ENCODE measurements around the gene MAGEB17.

Gene MAGEB17

DNA sequence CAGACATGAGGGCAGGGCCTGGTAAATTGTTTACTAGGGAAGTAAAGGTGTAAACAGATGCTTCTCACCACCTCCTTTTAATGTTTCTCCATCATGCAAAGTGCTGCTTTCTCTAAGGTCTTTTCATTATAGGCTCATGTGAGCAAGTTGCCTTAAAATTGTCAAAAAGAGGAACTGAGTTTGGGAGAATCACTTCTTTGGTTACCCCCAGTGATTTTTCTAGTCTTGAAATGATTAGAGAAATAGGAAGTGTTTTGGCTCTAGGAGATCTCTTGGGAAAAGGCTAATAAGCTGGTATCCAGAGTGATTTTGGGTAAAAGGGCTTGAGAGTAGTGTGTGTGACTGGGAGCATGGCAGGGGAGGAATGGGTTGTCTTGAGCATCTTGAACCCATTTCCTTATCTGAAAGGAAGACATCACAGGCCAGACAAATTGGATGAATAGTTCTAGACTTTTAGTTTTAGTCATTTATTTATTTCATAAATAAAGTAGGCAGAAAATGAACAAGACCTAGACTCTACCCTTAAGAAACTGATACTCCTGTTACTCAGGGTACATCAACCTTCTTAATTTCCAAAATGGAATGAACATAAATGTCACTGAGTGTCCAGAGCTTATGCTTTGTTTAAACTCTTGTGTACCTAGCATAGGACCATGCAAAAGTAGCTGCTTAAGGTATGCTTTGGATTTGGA, 29.7 kb upstream of the MAGEB17 start:
- TF ChIP-seq SPI1 (IDR thresholded peaks at IDR 0.05; ENCODE audit: borderline replicate concordance, low read depth) = peak; percentile 82
- TF ChIP-seq CTCF (IDR thresholded peaks at IDR 0.05; ENCODE audit: insufficient read depth, low read length) = no peak
- H3K27me3 ChIP-seq (ENCODE audit: insufficient read depth, poor library complexity, severe bottlenecking) = peaks cover 3% of the 10 kb centered on the region
- no peak overlapping the region for H3K4me3 ChIP-seq (replicated peaks; ENCODE audit: insufficient read depth, low read length)
- no peak overlapping the region for H3K27ac ChIP-seq (replicated peaks)
- no peak for DNase-seq (ENCODE audit: low read depth in 1 of 2, low spot score in 1 of 2)

GRCh38 chrX:16138108-16138427, 29.2 kb upstream of the MAGEB17 start:
- TF ChIP-seq GABPA (IDR thresholded peaks at IDR 0.05; ENCODE audit: low read depth) = no peak
- TF ChIP-seq CTCF (IDR thresholded peaks at IDR 0.05; ENCODE audit: insufficient read depth, low read length) = peak; percentile 7
- Histone ChIP-seq H3K4me3 (replicated peaks; ENCODE audit: insufficient read depth, low read length) (no peak overlapping the region), H3K27ac (replicated peaks) (no peak overlapping the region), H3K27me3 (ENCODE audit: insufficient read depth, poor library complexity, severe bottlenecking) (peaks cover 3% of the 10 kb centered on the region)
- peak in 1 of 2 experiments; percentile 24 for DNase-seq (ENCODE audit: low read depth in 1 of 2, low spot score in 1 of 2)

GRCh38 chrX:16140448-16140847, 26.8 kb upstream of the MAGEB17 start:
- TF ChIP-seq, protein P1, sequence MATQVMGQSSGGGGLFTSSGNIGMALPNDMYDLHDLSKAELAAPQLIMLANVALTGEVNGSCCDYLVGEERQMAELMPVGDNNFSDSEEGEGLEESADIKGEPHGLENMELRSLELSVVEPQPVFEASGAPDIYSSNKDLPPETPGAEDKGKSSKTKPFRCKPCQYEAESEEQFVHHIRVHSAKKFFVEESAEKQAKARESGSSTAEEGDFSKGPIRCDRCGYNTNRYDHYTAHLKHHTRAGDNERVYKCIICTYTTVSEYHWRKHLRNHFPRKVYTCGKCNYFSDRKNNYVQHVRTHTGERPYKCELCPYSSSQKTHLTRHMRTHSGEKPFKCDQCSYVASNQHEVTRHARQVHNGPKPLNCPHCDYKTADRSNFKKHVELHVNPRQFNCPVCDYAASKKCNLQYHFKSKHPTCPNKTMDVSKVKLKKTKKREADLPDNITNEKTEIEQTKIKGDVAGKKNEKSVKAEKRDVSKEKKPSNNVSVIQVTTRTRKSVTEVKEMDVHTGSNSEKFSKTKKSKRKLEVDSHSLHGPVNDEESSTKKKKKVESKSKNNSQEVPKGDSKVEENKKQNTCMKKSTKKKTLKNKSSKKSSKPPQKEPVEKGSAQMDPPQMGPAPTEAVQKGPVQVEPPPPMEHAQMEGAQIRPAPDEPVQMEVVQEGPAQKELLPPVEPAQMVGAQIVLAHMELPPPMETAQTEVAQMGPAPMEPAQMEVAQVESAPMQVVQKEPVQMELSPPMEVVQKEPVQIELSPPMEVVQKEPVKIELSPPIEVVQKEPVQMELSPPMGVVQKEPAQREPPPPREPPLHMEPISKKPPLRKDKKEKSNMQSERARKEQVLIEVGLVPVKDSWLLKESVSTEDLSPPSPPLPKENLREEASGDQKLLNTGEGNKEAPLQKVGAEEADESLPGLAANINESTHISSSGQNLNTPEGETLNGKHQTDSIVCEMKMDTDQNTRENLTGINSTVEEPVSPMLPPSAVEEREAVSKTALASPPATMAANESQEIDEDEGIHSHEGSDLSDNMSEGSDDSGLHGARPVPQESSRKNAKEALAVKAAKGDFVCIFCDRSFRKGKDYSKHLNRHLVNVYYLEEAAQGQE (IDR thresholded peaks at IDR 0.05; ENCODE audit: insufficient replicate concordance, low read depth) = no peak
- no peak for TF ChIP-seq SPI1 (IDR thresholded peaks at IDR 0.05; ENCODE audit: borderline replicate concordance, low read depth)
- no peak for TF ChIP-seq CTCF (IDR thresholded peaks at IDR 0.05; ENCODE audit: insufficient read depth, low read length)
- no peak for TF ChIP-seq GABPA (IDR thresholded peaks at IDR 0.05; ENCODE audit: low read depth)
- TF ChIP-seq POLR2AphosphoS5 (IDR thresholded peaks at IDR 0.05; ENCODE audit: low read depth) = no peak
- Histone ChIP-seq H3K4me3 (replicated peaks; ENCODE audit: insufficient read depth, low read length) (no peak overlapping the region), H3K27me3 (ENCODE audit: insufficient read depth, poor library complexity, severe bottlenecking) (peaks cover 4% of the 10 kb centered on the region), H3K27ac (replicated peaks) (no peak overlapping the region)
- no peak for DNase-seq (ENCODE audit: low read depth in 1 of 2, low spot score in 1 of 2)

GRCh38 chrX:16140983-16141382, 26.3 kb upstream of the MAGEB17 start:
- no peak overlapping the region for H3K27ac ChIP-seq (replicated peaks)
- no peak for DNase-seq (ENCODE audit: low read depth in 1 of 2, low spot score in 1 of 2)
- peaks cover 4% of the 10 kb centered on the region for H3K27me3 ChIP-seq (ENCODE audit: insufficient read depth, poor library complexity, severe bottlenecking)
- no peak for TF ChIP-seq POLR2AphosphoS5 (IDR thresholded peaks at IDR 0.05; ENCODE audit: low read depth)
- no peak for TF ChIP-seq SPI1 (IDR thresholded peaks at IDR 0.05; ENCODE audit: borderline replicate concordance, low read depth)
- TF ChIP-seq CTCF (IDR thresholded peaks at IDR 0.05; ENCODE audit: insufficient read depth, low read length) = no peak
- TF ChIP-seq GABPA (IDR thresholded peaks at IDR 0.05; ENCODE audit: low read depth) = no peak
- TF ChIP-seq, protein P1 (IDR thresholded peaks at IDR 0.05; ENCODE audit: insufficient replicate concordance, low read depth) = no peak
- no peak overlapping the region for H3K4me3 ChIP-seq (replicated peaks; ENCODE audit: insufficient read depth, low read length)
